ENCODE results near the gene GRIP2.
A peak's percentile ranks its signal among the peaks of the same experiment; 100 is the strongest.

Gene GRIP2

GRCh38 chr3:14467814-14468620 lies 72.1 kb downstream of the GRIP2 start:
- TF ChIP-seq POLR2A (IDR thresholded peaks at IDR 0.05; ENCODE audit: low read depth, low read length), result no peak
- no peak for FAIRE-seq
- DNase-seq (ENCODE audit: insufficient read length, low spot score), result peak; percentile 58

- DNase-seq (ENCODE audit: insufficient read length, low spot score) (no peak), FAIRE-seq (no peak)
- TF ChIP-seq POLR2A (IDR thresholded peaks at IDR 0.05; ENCODE audit: low read depth, low read length), result no peak
Measured at GRCh38 chr3:14466179-14466903, 73.8 kb downstream of the GRIP2 start.

- no peak for TF ChIP-seq POLR2A (IDR thresholded peaks at IDR 0.05; ENCODE audit: low read depth, low read length)
- DNase-seq (ENCODE audit: insufficient read length, low spot score), result no peak
- no peak for FAIRE-seq
Measured at GRCh38 chr3:14465425-14465824, 74.7 kb downstream of the GRIP2 start.

GRCh38 chr3:14464521-14464920 lies 75.6 kb downstream of the GRIP2 start:
- FAIRE-seq (no peak), DNase-seq (ENCODE audit: insufficient read length, low spot score) (no peak)
- no peak for TF ChIP-seq POLR2A (IDR thresholded peaks at IDR 0.05; ENCODE audit: low read depth, low read length)

- no peak for FAIRE-seq
- DNase-seq (ENCODE audit: insufficient read length, low spot score), result no peak
- no peak for TF ChIP-seq POLR2A (IDR thresholded peaks at IDR 0.05; ENCODE audit: low read depth, low read length)
Measured at GRCh38 chr3:14464141-14464465, 76.0 kb downstream of the GRIP2 start.

- DNase-seq (ENCODE audit: insufficient read length, low spot score), result no peak
- TF ChIP-seq POLR2A (IDR thresholded peaks at IDR 0.05; ENCODE audit: low read depth, low read length), result no peak
- FAIRE-seq, result no peak
Measured at GRCh38 chr3:14463330-14464140, 76.6 kb downstream of the GRIP2 start.

GRCh38 chr3:14462738-14463137 lies 77.4 kb downstream of the GRIP2 start:
- FAIRE-seq, result no peak
- TF ChIP-seq POLR2A (IDR thresholded peaks at IDR 0.05; ENCODE audit: low read depth, low read length), result no peak
- DNase-seq (ENCODE audit: insufficient read length, low spot score), result no peak

- TF ChIP-seq POLR2A (IDR thresholded peaks at IDR 0.05; ENCODE audit: low read depth, low read length), result no peak
- DNase-seq (ENCODE audit: insufficient read length, low spot score) (peak; percentile 63), FAIRE-seq (no peak)
Measured at GRCh38 chr3:14461748-14462324, 78.3 kb downstream of the GRIP2 start.

GRCh38 chr3:14461006-14461747 lies 79.0 kb downstream of the GRIP2 start:
- no peak for FAIRE-seq
- no peak for TF ChIP-seq POLR2A (IDR thresholded peaks at IDR 0.05; ENCODE audit: low read depth, low read length)
- no peak for DNase-seq (ENCODE audit: insufficient read length, low spot score)

- peak; percentile 34 for DNase-seq (ENCODE audit: insufficient read length, low spot score)
- no peak for TF ChIP-seq POLR2A (IDR thresholded peaks at IDR 0.05; ENCODE audit: low read depth, low read length)
- no peak for FAIRE-seq
Measured at GRCh38 chr3:14460342-14461005, 79.7 kb downstream of the GRIP2 start.

GRCh38 chr3:14459787-14460186 lies 80.4 kb downstream of the GRIP2 start:
- no peak for TF ChIP-seq POLR2A (IDR thresholded peaks at IDR 0.05; ENCODE audit: low read depth, low read length)
- no peak for FAIRE-seq

GRCh38 chr3:14459384-14459783 lies 80.8 kb downstream of the GRIP2 start:
- DNase-seq (ENCODE audit: insufficient read length, low spot score) (no peak), FAIRE-seq (no peak)
- TF ChIP-seq POLR2A (IDR thresholded peaks at IDR 0.05; ENCODE audit: low read depth, low read length), result no peak

More at GRCh38 chr3:14459787-14460186, 80.4 kb downstream of the GRIP2 start:
- DNase-seq (ENCODE audit: insufficient read length, low spot score), result no peak

Measured in H54 (cell line).